Common myeloid progenitor, CD34-positive (primary cell): Measurements from ENCODE around the gene TMEM89.

ENCODE experiments used
- CTCF ChIA-PET: fragments of 350-600 bp; sonication (Branson Sonifier 250); formaldehyde crosslinking; loops from one replicate; lab custom pipeline; 2021; ENCODE audit warnings: antibody characterized with exemption; lab: Charles Lee
- POLR2A ChIA-PET: fragments of 350-600 bp; sonication (Branson Sonifier 250); formaldehyde crosslinking; loops from one replicate; lab custom pipeline; 2021; ENCODE audit warnings: antibody characterized with exemption; lab: Charles Lee
- DNase-seq, 3 donors: peaks; one replicate each; pipeline versions ENCODE4 v3.0.0 to v3.0.0-alpha.2; 2013
- H3K27ac ChIP-seq, 2 experiments: 1 replicate in 1 of 2; 2 replicates in 1 of 2; pipeline ENCODE4 v1.7.0; 2013; ENCODE audit warnings: inconsistent platforms in 2 of 2, low read length in 2 of 2, mild to moderate bottlenecking in 2 of 2, low read depth in 1 of 2, moderate library complexity in 1 of 2; ENCODE audit not compliant: severe bottlenecking in 2 of 2, insufficient read depth in 1 of 2, poor library complexity in 1 of 2
- H3K27me3 ChIP-seq, 5 experiments: replicated peaks in 2 of 5; 1 replicate in 3 of 5; 2 replicates in 2 of 5; pipeline versions ENCODE4 v1.6.1 to v1.7.0; 2013; ENCODE audit warnings: low read length in 4 of 5, mild to moderate bottlenecking in 2 of 5, moderate library complexity in 2 of 5, inconsistent platforms in 1 of 5; ENCODE audit not compliant: insufficient read depth in 5 of 5, control insufficient read depth in 4 of 5
- H3K36me3 ChIP-seq, 4 experiments: 1 replicate in 2 of 4; 2 replicates in 2 of 4; pipeline versions ENCODE4 v1.6.1 to v1.7.0; 2013; ENCODE audit warnings: low read length in 3 of 4, control low read depth in 1 of 4, mild to moderate bottlenecking in 1 of 4; ENCODE audit not compliant: control insufficient read depth in 4 of 4, insufficient read depth in 4 of 4
- H3K4me1 ChIP-seq, 4 experiments: 1 replicate in 3 of 4; 2 replicates in 1 of 4; pipeline versions ENCODE4 v1.6.1 to v1.7.1; 2013; ENCODE audit warnings: low read length in 3 of 4, mild to moderate bottlenecking in 3 of 4, control low read depth in 1 of 4, inconsistent platforms in 1 of 4, moderate library complexity in 1 of 4; ENCODE audit not compliant: control insufficient read depth in 4 of 4, insufficient read depth in 4 of 4; ENCODE audit errors: control extremely low read depth in 1 of 4
- H3K4me3 ChIP-seq, 7 experiments: 1 replicate in 4 of 7; 2 replicates in 3 of 7; pipeline versions ENCODE4 v1.5.1 to v1.7.0; 2013; ENCODE audit warnings: mild to moderate bottlenecking in 7 of 7, low read length in 6 of 7, moderate library complexity in 6 of 7, inconsistent platforms in 2 of 7, low read depth in 2 of 7, control low read depth in 1 of 7; ENCODE audit not compliant: insufficient read depth in 4 of 7, control insufficient read depth in 1 of 7; ENCODE audit errors: extremely low read depth in 1 of 7
- H3K9me3 ChIP-seq, 5 experiments: 1 replicate in 4 of 5; 2 replicates in 1 of 5; pipeline versions ENCODE4 v1.6.1 to v1.7.1; 2013; ENCODE audit warnings: low read length in 4 of 5, mild to moderate bottlenecking in 2 of 5, inconsistent platforms in 1 of 5, low read depth in 1 of 5, moderate library complexity in 1 of 5; ENCODE audit not compliant: control insufficient read depth in 4 of 5, insufficient read depth in 2 of 5; ENCODE audit errors: control extremely low read depth in 1 of 5
- WGBS: methylation state at CpG from one replicate; pipeline ENCODE4 v1.1.5; 2013; ENCODE audit not compliant: insufficient coverage; 5-methylcytosine and 5-hydroxymethylcytosine counted together

The TMEM89 gene

GRCh38 chr3:48652923-48653715 lies 31.6 kb upstream of the TMEM89 start:
- POLR2A ChIA-PET, result no interaction called here
- CTCF ChIA-PET, result interaction anchor here (0.6 to 1.1 kb wide), 3 partner anchors 10 to 495 kb away, joined by 4 to 6 read pairs (median 4); partner anchors contain the start of gene SLC26A6
- H3K27me3 ChIP-seq, result peaks cover 0 to 13% (median 3%) of the 10 kb centered on the region in 5 experiments

GRCh38 chr3:48651771-48652170 lies 30.2 kb upstream of the TMEM89 start:
- Histone ChIP-seq H3K9me3 (no peaks in the 10 kb centered on the region), H3K27ac (no peak overlapping the region), H3K27me3 (peaks cover 0 to 3% (median 2%) of the 10 kb centered on the region in 5 experiments), H3K36me3 (peaks cover 0 to 2% (median 0%) of the 10 kb centered on the region in 4 experiments), H3K4me3 (no peak overlapping the region), H3K4me1 (peaks cover 0 to 13% (median 10%) of the 10 kb centered on the region in 4 experiments)
- WGBS, result 95% methylated on average over 11 of the region's 11 CpGs
- CTCF ChIA-PET, result interaction anchor here (0.9 kb wide), 1 partner anchor 9 kb away, joined by 4 read pairs; no protein-coding TSS in a partner anchor
- POLR2A ChIA-PET, result no interaction called here
- DNase-seq, result no peak

More at GRCh38 chr3:48652923-48653715, 31.6 kb upstream of the TMEM89 start:
- DNase-seq, result no peak
- H3K9me3 ChIP-seq, result no peaks in the 10 kb centered on the region
- peaks cover 0 to 2% (median 0%) of the 10 kb centered on the region in 4 experiments for H3K36me3 ChIP-seq
- no peak overlapping the region for H3K27ac ChIP-seq
- peaks cover 0 to 15% (median 13%) of the 10 kb centered on the region in 4 experiments for H3K4me1 ChIP-seq
- H3K4me3 ChIP-seq, result no peak overlapping the region
- WGBS, result 96% methylated on average over 14 of the region's 15 CpGs

- Histone ChIP-seq H3K27me3 (peaks cover 0 to 2% (median 0%) of the 10 kb centered on the region in 5 experiments), H3K36me3 (peaks cover 0 to 2% (median 0%) of the 10 kb centered on the region in 4 experiments), H3K9me3 (no peaks in the 10 kb centered on the region), H3K4me3 (no peak overlapping the region), H3K4me1 (peaks cover 0 to 6% (median 4%) of the 10 kb centered on the region in 4 experiments), H3K27ac (no peak overlapping the region)
- no peak for DNase-seq
- ChIA-PET POLR2A (no interaction called here), CTCF (interaction anchor here (0.7 to 1.2 kb wide), 2 partner anchors 10 to 49 kb away, joined by 3 to 5 read pairs; no protein-coding TSS in a partner anchor)
- 94% methylated on average over 12 of the region's 12 CpGs for WGBS
Observed at GRCh38 chr3:48650723-48651122, 29.2 kb upstream of the TMEM89 start.

GRCh38 chr3:48648188-48648850 lies 26.8 kb upstream of the TMEM89 start:
- H3K36me3 ChIP-seq, result peaks cover 0 to 2% (median 0%) of the 10 kb centered on the region in 4 experiments
- H3K4me3 ChIP-seq, result no peak overlapping the region
- H3K27me3 ChIP-seq, result no peaks in the 10 kb centered on the region
- H3K4me1 ChIP-seq, result no peaks in the 10 kb centered on the region
- H3K27ac ChIP-seq, result no peak overlapping the region
- ChIA-PET POLR2A (no interaction called here), CTCF (interaction anchor here (1.1 kb wide), 1 partner anchor 9 kb away, joined by 5 read pairs; no protein-coding TSS in a partner anchor)
- 97% methylated on average over 9 of the region's 15 CpGs for WGBS
- no peaks in the 10 kb centered on the region for H3K9me3 ChIP-seq
- no peak for DNase-seq

GRCh38 chr3:48647714-48648113 lies 26.1 kb upstream of the TMEM89 start:
- CTCF ChIA-PET, result interaction anchor here (1.1 kb wide), 1 partner anchor 9 kb away, joined by 5 read pairs; no protein-coding TSS in a partner anchor
- H3K4me1 ChIP-seq, result no peaks in the 10 kb centered on the region
- DNase-seq, result no peak
- no peak overlapping the region for H3K4me3 ChIP-seq
- 97% methylated on average over 9 of the region's 9 CpGs for WGBS
- no peak overlapping the region for H3K27ac ChIP-seq
- no peaks in the 10 kb centered on the region for H3K36me3 ChIP-seq
- H3K27me3 ChIP-seq, result no peaks in the 10 kb centered on the region
- POLR2A ChIA-PET, result no interaction called here
- H3K9me3 ChIP-seq, result no peaks in the 10 kb centered on the region

- Histone ChIP-seq H3K36me3 (no peaks in the 10 kb centered on the region), H3K9me3 (no peaks in the 10 kb centered on the region), H3K4me3 (no peak overlapping the region), H3K27me3 (no peaks in the 10 kb centered on the region), H3K4me1 (no peaks in the 10 kb centered on the region), H3K27ac (no peak overlapping the region)
- ChIA-PET POLR2A (interaction anchor here (0.6 kb wide), 1 partner anchor 27 kb away, joined by 4 read pairs; no protein-coding TSS in a partner anchor), CTCF (interaction anchor here (1.5 kb wide), 1 partner anchor 10 kb away, joined by 3 read pairs; the partner anchor contains the start of gene SLC26A6)
- DNase-seq, result no peak
- 95% methylated on average over 19 of the region's 22 CpGs for WGBS
Observed at GRCh38 chr3:48644898-48645760, 23.6 kb upstream of the TMEM89 start.
